Activated CD4-positive, alpha-beta T cell treated with anti-CD3 and anti-CD28 coated beads for 24 hours (primary cell): ENCODE measurements around the gene TRMT112.

Experiments used
- DNase-seq, 2 donors: peaks; one replicate each; pipeline ENCODE4 v3.0.0-alpha.2; 2020; ENCODE audit warnings: low read depth in 2 of 2

TRMT112 gene

GRCh38 chr11:64351136-64351631 lies 33.8 kb upstream of the TRMT112 start:
- DNase-seq: no peak

- no peak for DNase-seq
Observed at GRCh38 chr11:64349404-64349803, 32.0 kb upstream of the TRMT112 start.

GRCh38 chr11:64349025-64349387 lies 31.6 kb upstream of the TRMT112 start:
- no peak for DNase-seq

GRCh38 chr11:64348383-64349024 lies 31.1 kb upstream of the TRMT112 start:
- DNase-seq: no peak

- no peak for DNase-seq
Observed at GRCh38 chr11:64347193-64347867, 30.0 kb upstream of the TRMT112 start.

GRCh38 chr11:64344787-64345186 lies 27.4 kb upstream of the TRMT112 start:
- DNase-seq: no peak

GRCh38 chr11:64343767-64344559 lies 26.6 kb upstream of the TRMT112 start:
- no peak for DNase-seq

GRCh38 chr11:64342869-64343745 lies 25.7 kb upstream of the TRMT112 start:
- DNase-seq: no peak

GRCh38 chr11:64341851-64342791 lies 24.8 kb upstream of the TRMT112 start:
- peak; percentile 86 to 90 for DNase-seq

GRCh38 chr11:64341429-64341828 lies 24.1 kb upstream of the TRMT112 start:
- DNase-seq: no peak

- DNase-seq: peak; percentile 66 to 79
Observed at GRCh38 chr11:64340671-64341335, 23.4 kb upstream of the TRMT112 start.

- peak; percentile 64 to 68 for DNase-seq
Observed at GRCh38 chr11:64339754-64340408, 22.5 kb upstream of the TRMT112 start, which contains the start of gene CCDC88B. Gene CCDC88B, plus strand, starts transcription at chr11:64340204. Its CDS starts 63 bp downstream, at chr11:64340267.

GRCh38 chr11:64339286-64339685 lies 21.9 kb upstream of the TRMT112 start:
- DNase-seq: no peak

GRCh38 chr11:64338716-64339115 lies 21.4 kb upstream of the TRMT112 start:
- DNase-seq: no peak

- no peak for DNase-seq
Observed at GRCh38 chr11:64337538-64338249, 20.3 kb upstream of the TRMT112 start.

- no peak for DNase-seq
Observed at GRCh38 chr11:64334764-64335735, 17.7 kb upstream of the TRMT112 start.

GRCh38 chr11:64333556-64333955 lies 16.2 kb upstream of the TRMT112 start:
- DNase-seq: no peak
